Transverse colon (tissue), 4 donors: Measurements from ENCODE around the gene STAC2.

ENCODE experiments used
- POLR2AphosphoS5 ChIP-seq, 3 donors: sonication (generic); formaldehyde crosslinking; IDR thresholded peaks; one replicate each; pipeline ENCODE4 v1.6.1; 2016; ENCODE audit warnings: antibody characterized with exemption in 3 of 3
- TF ChIP-seq, protein P1 (sequence below), 5 experiments: fragments of 200-600 bp in 3 of 5; fragments of 450-650 bp in 2 of 5; sonication (generic) in 3 of 5; IDR thresholded peaks; 1 replicate in 2 of 5; 2 replicates in 3 of 5; pipeline ENCODE4 v1.5.1; 2016 to 2017; ENCODE audit warnings: antibody characterized with exemption in 5 of 5, inconsistent platforms in 3 of 5, mild to moderate bottlenecking in 2 of 5, moderate library complexity in 1 of 5

- TF ChIP-seq, protein P1, sequence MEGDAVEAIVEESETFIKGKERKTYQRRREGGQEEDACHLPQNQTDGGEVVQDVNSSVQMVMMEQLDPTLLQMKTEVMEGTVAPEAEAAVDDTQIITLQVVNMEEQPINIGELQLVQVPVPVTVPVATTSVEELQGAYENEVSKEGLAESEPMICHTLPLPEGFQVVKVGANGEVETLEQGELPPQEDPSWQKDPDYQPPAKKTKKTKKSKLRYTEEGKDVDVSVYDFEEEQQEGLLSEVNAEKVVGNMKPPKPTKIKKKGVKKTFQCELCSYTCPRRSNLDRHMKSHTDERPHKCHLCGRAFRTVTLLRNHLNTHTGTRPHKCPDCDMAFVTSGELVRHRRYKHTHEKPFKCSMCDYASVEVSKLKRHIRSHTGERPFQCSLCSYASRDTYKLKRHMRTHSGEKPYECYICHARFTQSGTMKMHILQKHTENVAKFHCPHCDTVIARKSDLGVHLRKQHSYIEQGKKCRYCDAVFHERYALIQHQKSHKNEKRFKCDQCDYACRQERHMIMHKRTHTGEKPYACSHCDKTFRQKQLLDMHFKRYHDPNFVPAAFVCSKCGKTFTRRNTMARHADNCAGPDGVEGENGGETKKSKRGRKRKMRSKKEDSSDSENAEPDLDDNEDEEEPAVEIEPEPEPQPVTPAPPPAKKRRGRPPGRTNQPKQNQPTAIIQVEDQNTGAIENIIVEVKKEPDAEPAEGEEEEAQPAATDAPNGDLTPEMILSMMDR (IDR thresholded peaks at IDR 0.05), result no peak
- no peak for TF ChIP-seq POLR2AphosphoS5 (IDR thresholded peaks at IDR 0.05)
Observed at GRCh38 chr17:39175695-39176093, 50.1 kb downstream of the STAC2 start.
